ENCODE data around the gene ACADVL. TPM values are rescaled to one million over a fixed set of nuclear protein-coding genes. Genes with fewer than 3 reads are reported as not detected.
"Not testable (repeated sequence)": the region's sequence is repeated elsewhere in the genome, so short reads cannot be mapped to it uniquely, and the experiment has no call there.

ACADVL gene
- 100 to 1,000 TPM; 369 to 471 TPM for total RNA-seq

- peak; percentile 72 for ATAC-seq (ENCODE audit: insufficient number of reproducible peaks, low FRiP score, low read depth)
- TF ChIP-seq CTCF (IDR thresholded peaks at IDR 0.05) = no peak
Observed at GRCh38 chr17:7219812-7220592, at the start of gene ACADVL, which contains the start of gene DLG4. ACADVL (plus strand) TSS chr17:7219938; CDS start chr17:7219985, 47 bp downstream. DLG4 (minus strand) TSS chr17:7219836.

GRCh38 chr17:7172522-7173191, 47.1 kb upstream of the ACADVL start:
- not testable (repeated sequence) for H3K4me3 ChIP-seq; DNase-seq (ENCODE audit: low spot score); H3K4me1 ChIP-seq (ENCODE audit: control insufficient read depth in 1 of 2, low read depth in 2 of 2); H3K36me3 ChIP-seq; ATAC-seq (ENCODE audit: insufficient number of reproducible peaks, low FRiP score, low read depth); H3K9me3 ChIP-seq; H3K27ac ChIP-seq
- peaks cover 13% of the 10 kb centered on the region for H3K27me3 ChIP-seq (replicated peaks; ENCODE audit: insufficient read depth)

More at GRCh38 chr17:7219812-7220592, at the start of gene ACADVL, which contains the start of gene DLG4:
- H3K36me3 ChIP-seq = peaks cover 14% of the 10 kb centered on the region
- no peaks in the 10 kb centered on the region for H3K9me3 ChIP-seq
- no peaks in the 10 kb centered on the region for H3K27me3 ChIP-seq (replicated peaks; ENCODE audit: insufficient read depth)
- peaks cover 29 to 54% of the 10 kb centered on the region in 2 donors for H3K4me1 ChIP-seq (ENCODE audit: control insufficient read depth in 1 of 2, low read depth in 2 of 2)
- peak within 1 kb of the TSS; percentile 89 to 90 for H3K27ac ChIP-seq
- H3K4me3 ChIP-seq = peak within 1 kb of the TSS; percentile 83
- DNase-seq (ENCODE audit: low spot score) = peak; percentile 89

- Histone ChIP-seq H3K4me3 (peak overlapping the region; percentile 40), H3K36me3 (no peaks in the 10 kb centered on the region), H3K9me3 (peaks cover 4% of the 10 kb centered on the region), H3K4me1 (ENCODE audit: control insufficient read depth in 1 of 2, low read depth in 2 of 2) (peaks cover 11 to 14% of the 10 kb centered on the region in 2 donors), H3K27me3 (replicated peaks; ENCODE audit: insufficient read depth) (peaks cover 13% of the 10 kb centered on the region), H3K27ac (no peak overlapping the region)
- ATAC-seq (ENCODE audit: insufficient number of reproducible peaks, low FRiP score, low read depth) (no peak), DNase-seq (ENCODE audit: low spot score) (no peak)
- TF ChIP-seq CTCF (IDR thresholded peaks at IDR 0.05) = no peak
Observed at GRCh38 chr17:7173687-7174602, 45.8 kb upstream of the ACADVL start.

- H3K36me3 ChIP-seq = no peaks in the 10 kb centered on the region
- H3K9me3 ChIP-seq = peaks cover under 1% of the 10 kb centered on the region
- no peak overlapping the region for H3K27ac ChIP-seq
- no peak for DNase-seq (ENCODE audit: low spot score)
- H3K27me3 ChIP-seq (replicated peaks; ENCODE audit: insufficient read depth) = peaks cover 13% of the 10 kb centered on the region
- no peak for ATAC-seq (ENCODE audit: insufficient number of reproducible peaks, low FRiP score, low read depth)
- TF ChIP-seq CTCF (IDR thresholded peaks at IDR 0.05) = no peak
- no peak overlapping the region for H3K4me3 ChIP-seq
- H3K4me1 ChIP-seq (ENCODE audit: control insufficient read depth in 1 of 2, low read depth in 2 of 2) = peaks cover 11 to 14% of the 10 kb centered on the region in 2 donors
Observed at GRCh38 chr17:7174603-7175326, 45.0 kb upstream of the ACADVL start.

GRCh38 chr17:7175330-7175733, 44.4 kb upstream of the ACADVL start:
- peaks cover 11 to 14% of the 10 kb centered on the region in 2 donors for H3K4me1 ChIP-seq (ENCODE audit: control insufficient read depth in 1 of 2, low read depth in 2 of 2)
- H3K27me3 ChIP-seq (replicated peaks; ENCODE audit: insufficient read depth) = peaks cover 13% of the 10 kb centered on the region
- H3K27ac ChIP-seq = no peak overlapping the region
- no peak for ATAC-seq (ENCODE audit: insufficient number of reproducible peaks, low FRiP score, low read depth)
- H3K36me3 ChIP-seq = no peaks in the 10 kb centered on the region
- no peak overlapping the region for H3K4me3 ChIP-seq
- TF ChIP-seq CTCF (IDR thresholded peaks at IDR 0.05) = no peak
- DNase-seq (ENCODE audit: low spot score) = no peak
- no peaks in the 10 kb centered on the region for H3K9me3 ChIP-seq
